Stomach (tissue), 9 donors: ENCODE data around the gene RABGAP1. TPM values are rescaled to one million over a fixed set of nuclear protein-coding genes. Genes with fewer than 3 reads are reported as not detected.

ENCODE experiments used
- DNase-seq, 2 donors: peaks; one replicate each; pipeline versions ENCODE4 v3.0.0 to v3.0.0-alpha.2; 2013 to 2019
- H3K27ac ChIP-seq, 5 donors: fragments of 200-600 bp in 4 of 5; sonication (generic) in 4 of 5; one replicate each; pipeline ENCODE4 v1.5.1; 2013 to 2019; ENCODE audit warnings: mild to moderate bottlenecking in 1 of 5, moderate library complexity in 1 of 5
- H3K27me3 ChIP-seq, 3 donors: fragments of 200-600 bp; sonication (generic); one replicate each; pipeline ENCODE4 v1.5.1; 2017 to 2019; ENCODE audit warnings: mixed run types in 1 of 3
- H3K36me3 ChIP-seq, 4 donors: fragments of 200-600 bp; sonication (generic); 1 replicate in 3 of 4; 2 replicates in 1 of 4; pipeline ENCODE4 v1.5.1; 2016 to 2019
- H3K4me1 ChIP-seq, 4 donors: fragments of 200-600 bp; sonication (generic); one replicate each; pipeline ENCODE4 v1.5.1; 2016 to 2019
- H3K4me3 ChIP-seq, 4 donors: fragments of 200-600 bp; sonication (generic) in 3 of 4; one replicate each; pipeline ENCODE4 v1.5.1; 2016 to 2019; ENCODE audit warnings: mild to moderate bottlenecking in 1 of 4
- H3K9me3 ChIP-seq, 4 donors: fragments of 200-600 bp; sonication (generic); one replicate each; pipeline ENCODE4 v1.5.1; 2016 to 2019
- CTCF ChIP-seq, 7 experiments: fragments of 450-650 bp in 4 of 7; fragments of 200-600 bp in 3 of 7; sonication (generic) in 3 of 7; IDR thresholded peaks; one replicate each; pipeline ENCODE4 v1.5.1; 2016 to 2019; ENCODE audit warnings: antibody characterized with exemption in 7 of 7, control low read depth in 2 of 7, mild to moderate bottlenecking in 1 of 7
- EP300 ChIP-seq: sonication (generic); formaldehyde crosslinking; IDR thresholded peaks from one replicate; pipeline ENCODE4 v1.6.1; 2017; ENCODE audit warnings: antibody characterized with exemption
- POLR2A ChIP-seq, 4 donors: fragments of 450-650 bp; IDR thresholded peaks; one replicate each; pipeline ENCODE4 v1.6.1; 2016; ENCODE audit warnings: antibody characterized with exemption in 4 of 4, control low read depth in 2 of 4, mild to moderate bottlenecking in 1 of 4, moderate library complexity in 1 of 4
- POLR2AphosphoS5 ChIP-seq, 3 donors: sonication (generic); formaldehyde crosslinking; IDR thresholded peaks; one replicate each; pipeline ENCODE4 v1.6.1; 2016; ENCODE audit warnings: antibody characterized with exemption in 3 of 3
- WGBS, 5 donors: extraction: QIAGEN DNeasy Blood & Tissue Kit in 3 of 5; methylation state at CpG; one replicate each; pipeline versions ENCODE4 v1.1.5 to v1.1.7; 2013 to 2018; 5-methylcytosine and 5-hydroxymethylcytosine counted together
- intact Hi-C: fragments of 100-400 bp; cut with DNase I; formaldehyde crosslinking; loops from one replicate; pipeline ENCODE4 v1.15.1; 2023; ENCODE audit warnings: low total_unique reads
- polyA plus RNA-seq, 3 donors: library from polyadenylated mRNA; stranded (reverse); fragments of 200-250 nt; gene quantifications; one replicate each; pipeline ENCODE4 v1.2.3, GENCODE V29; 2013
- total RNA-seq, 5 donors: library from RNA; depleted of rRNA; stranded (reverse); fragments of >200 nt; gene quantifications; one replicate each; pipeline versions ENCODE4 v1.1.0 to v1.2.3, GENCODE V29; 2014 to 2016
- donor health status: healthy with polysubstance abuse.
- donor health status: Bipolar disorder and iron deficiency.
- donor health status: healthy.

RABGAP1 gene
- total and polyA plus RNA-seq, 8 donors, result 7.0 to 157 (median 33.0) TPM

- TF ChIP-seq EP300, result no peak
- no peak for TF ChIP-seq POLR2A (IDR thresholded peaks at IDR 0.05)
- no peak for TF ChIP-seq CTCF (IDR thresholded peaks at IDR 0.05)
- TF ChIP-seq POLR2AphosphoS5 (IDR thresholded peaks at IDR 0.05), result no peak
- 79 to 99% (median 87%) methylated on average over 5 of the region's 5 CpGs for WGBS, 5 donors
- H3K27me3 ChIP-seq, result no peaks in the 10 kb centered on the region
- H3K27ac ChIP-seq, result no peak overlapping the region
- peaks cover 0 to 26% (median 5%) of the 10 kb centered on the region in 4 donors for H3K4me1 ChIP-seq
- no peak for DNase-seq
- intact Hi-C loops, result no loop called here
- H3K4me3 ChIP-seq, result no peak overlapping the region
- H3K36me3 ChIP-seq, result peaks cover 6 to 56% (median 47%) of the 10 kb centered on the region in 4 donors
- no peaks in the 10 kb centered on the region for H3K9me3 ChIP-seq
These were observed 66.4 kb downstream of the RABGAP1 start for GRCh38 chr9:123007269-123007668.

- no peak for TF ChIP-seq CTCF (IDR thresholded peaks at IDR 0.05)
- TF ChIP-seq POLR2A (IDR thresholded peaks at IDR 0.05), result no peak
- TF ChIP-seq EP300, result no peak
- no peak for TF ChIP-seq POLR2AphosphoS5 (IDR thresholded peaks at IDR 0.05)
- H3K27me3 ChIP-seq, result no peaks in the 10 kb centered on the region
- no peak for DNase-seq
- H3K9me3 ChIP-seq, result no peaks in the 10 kb centered on the region
- H3K36me3 ChIP-seq, result peaks cover 6 to 70% (median 63%) of the 10 kb centered on the region in 4 donors
- H3K4me3 ChIP-seq, result no peak overlapping the region
- H3K27ac ChIP-seq, result no peak overlapping the region
- H3K4me1 ChIP-seq, result peaks cover 0 to 13% (median 2%) of the 10 kb centered on the region in 4 donors
- intact Hi-C loops, result no loop called here
These were observed 68.1 kb downstream of the RABGAP1 start for GRCh38 chr9:123008909-123009308.

- H3K4me1 ChIP-seq, result peaks cover 0 to 13% (median 2%) of the 10 kb centered on the region in 4 donors
- H3K27ac ChIP-seq, result no peak overlapping the region
- H3K4me3 ChIP-seq, result no peak overlapping the region
- 87 to 98% (median 94%) methylated on average over 3 of the region's 3 CpGs for WGBS, 5 donors
- no peaks in the 10 kb centered on the region for H3K27me3 ChIP-seq
- no peak for TF ChIP-seq POLR2AphosphoS5 (IDR thresholded peaks at IDR 0.05)
- no peak for TF ChIP-seq POLR2A (IDR thresholded peaks at IDR 0.05)
- TF ChIP-seq CTCF (IDR thresholded peaks at IDR 0.05), result no peak
- TF ChIP-seq EP300, result no peak
- no peaks in the 10 kb centered on the region for H3K9me3 ChIP-seq
- DNase-seq, result no peak
- intact Hi-C loops, result no loop called here
- H3K36me3 ChIP-seq, result peaks cover 5 to 75% (median 73%) of the 10 kb centered on the region in 4 donors
These were observed 70.6 kb downstream of the RABGAP1 start for GRCh38 chr9:123011380-123011779.

GRCh38 chr9:123011878-123012528 lies 71.2 kb downstream of the RABGAP1 start:
- DNase-seq, result no peak
- intact Hi-C loops, result no loop called here
- H3K4me3 ChIP-seq, result no peak overlapping the region
- no peaks in the 10 kb centered on the region for H3K9me3 ChIP-seq
- TF ChIP-seq POLR2A (IDR thresholded peaks at IDR 0.05), result no peak
- 81 to 89% (median 87%) methylated on average over 3 of the region's 3 CpGs for WGBS, 5 donors
- no peak overlapping the region for H3K27ac ChIP-seq
- no peaks in the 10 kb centered on the region for H3K27me3 ChIP-seq
- peaks cover 0 to 13% (median 2%) of the 10 kb centered on the region in 4 donors for H3K4me1 ChIP-seq
- H3K36me3 ChIP-seq, result peaks cover 10 to 75% (median 73%) of the 10 kb centered on the region in 4 donors

GRCh38 chr9:123016631-123017030 lies 75.8 kb downstream of the RABGAP1 start:
- Histone ChIP-seq H3K4me3 (no peak overlapping the region), H3K27me3 (no peaks in the 10 kb centered on the region), H3K36me3 (peaks cover 13 to 87% (median 86%) of the 10 kb centered on the region in 4 donors), H3K9me3 (no peaks in the 10 kb centered on the region), H3K4me1 (peaks cover 0 to 4% (median 0%) of the 10 kb centered on the region in 4 donors), H3K27ac (no peak overlapping the region)
- 71 to 91% (median 86%) methylated on average over 1 of the region's 1 CpG for WGBS, 5 donors
- TF ChIP-seq POLR2A (IDR thresholded peaks at IDR 0.05), result no peak
- TF ChIP-seq POLR2AphosphoS5 (IDR thresholded peaks at IDR 0.05), result no peak
- TF ChIP-seq EP300, result no peak
- no peak for TF ChIP-seq CTCF (IDR thresholded peaks at IDR 0.05)
- DNase-seq, result no peak
- intact Hi-C loops, result no loop called here
